ENCODE data around the gene DIMT1. TPM values are rescaled to one million over a fixed set of nuclear protein-coding genes. Genes with fewer than 3 reads are reported as not detected.
A peak's percentile ranks its signal among the peaks of the same experiment; 100 is the strongest.

Gene DIMT1
- 10 to 100 TPM in 11 of 12 donors, not detected in 1; 20.7 to 35.3 (median 28.6) TPM for polyA plus RNA-seq (ENCODE audit: insufficient read length in 12 of 12)
- long read RNA-seq, donor 1, transcript DIMT1-201 (12 exons, 2,859 nt) = major isoform, 8 of 22 reads
- long read RNA-seq, donor 1, partial matches to known transcripts = 12 of 22 reads
- long read RNA-seq, donor 1, other reads (novel, unspliced or antisense) = 0 of 22 reads
- long read RNA-seq, donor 2, transcript DIMT1-201 (12 exons, 2,859 nt) = major isoform, 15 of 15 reads
- long read RNA-seq, donor 2, partial matches to known transcripts = 0 of 15 reads
- long read RNA-seq, donor 2, other reads (novel, unspliced or antisense) = 0 of 15 reads
- long read RNA-seq, donor 3, partial matches to known transcripts = 0 of 1 reads
- long read RNA-seq, donor 3, other reads (novel, unspliced or antisense) = 0 of 1 reads
- long read RNA-seq, donor 4, partial matches to known transcripts = 0 of 4 reads
- long read RNA-seq, donor 4, other reads (novel, unspliced or antisense) = 0 of 4 reads
- long read RNA-seq, donor 5, transcript DIMT1-201 (12 exons, 2,859 nt) = major isoform, 9 of 9 reads
- long read RNA-seq, donor 5, partial matches to known transcripts = 0 of 9 reads
- long read RNA-seq, donor 5, other reads (novel, unspliced or antisense) = 0 of 9 reads
- long read RNA-seq, donor 6, partial matches to known transcripts = 0 of 2 reads
- long read RNA-seq, donor 6, other reads (novel, unspliced or antisense) = 0 of 2 reads
- long read RNA-seq, donor 7, partial matches to known transcripts = 0 of 5 reads
- long read RNA-seq, donor 7, other reads (novel, unspliced or antisense) = 0 of 5 reads
- long read RNA-seq, donor 8, transcript DIMT1-201 (12 exons, 2,859 nt) = major isoform, 9 of 11 reads
- long read RNA-seq, donor 8, partial matches to known transcripts = 0 of 11 reads
- long read RNA-seq, donor 8, other reads (novel, unspliced or antisense) = 0 of 11 reads
- long read RNA-seq, donor 9, partial matches to known transcripts = 0 of 4 reads
- long read RNA-seq, donor 9, other reads (novel, unspliced or antisense) = 0 of 4 reads
- long read RNA-seq, donor 10, transcript DIMT1-201 (12 exons, 2,859 nt) = major isoform, 7 of 8 reads
- long read RNA-seq, donor 10, partial matches to known transcripts = 0 of 8 reads
- long read RNA-seq, donor 10, other reads (novel, unspliced or antisense) = 0 of 8 reads
- long read RNA-seq, donor 11, transcript DIMT1-201 (12 exons, 2,859 nt) = major isoform, 7 of 8 reads
- long read RNA-seq, donor 11, partial matches to known transcripts = 0 of 8 reads
- long read RNA-seq, donor 11, other reads (novel, unspliced or antisense) = 0 of 8 reads

DNA sequence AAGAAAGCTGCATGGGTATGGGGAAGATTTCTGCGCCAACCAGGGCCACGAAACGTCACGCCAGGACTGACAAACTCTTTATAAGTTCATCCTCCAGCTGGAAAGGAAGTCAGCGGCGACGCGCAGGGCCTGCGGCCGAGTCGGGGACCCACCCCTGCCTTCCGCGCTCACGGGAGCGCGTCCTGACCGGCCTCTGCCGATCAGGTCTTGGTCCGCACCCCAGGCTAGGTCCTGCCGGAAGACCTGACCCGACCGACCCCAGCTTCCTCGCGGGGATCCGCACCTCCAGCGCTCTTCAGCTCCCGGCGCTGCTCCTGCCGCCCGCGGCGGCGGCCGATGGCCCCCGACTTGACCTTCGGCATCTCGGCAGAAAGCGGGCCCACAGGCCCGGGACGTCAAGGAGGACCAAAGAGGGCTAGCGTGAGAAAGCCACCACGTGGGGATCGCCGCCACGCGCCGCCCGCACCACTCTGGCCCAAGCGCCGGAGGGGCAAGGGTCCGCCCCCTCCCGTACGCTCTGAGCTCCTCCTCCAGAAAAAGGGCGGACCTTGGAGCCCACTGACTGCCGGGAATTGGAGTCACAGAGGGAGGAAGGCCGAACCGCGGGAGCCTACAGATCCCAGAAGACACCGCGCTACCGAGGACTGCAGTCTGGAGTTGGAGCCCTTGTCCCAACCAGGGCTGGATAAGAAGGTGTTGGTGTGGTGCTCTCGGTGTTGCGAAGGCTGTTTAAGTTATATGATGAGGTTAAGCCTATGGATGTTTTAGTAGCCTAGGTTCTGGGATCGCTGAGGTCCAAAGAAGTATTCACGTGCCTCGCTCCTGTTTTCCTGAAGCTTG lies at the start of gene DIMT1:
TSS of gene DIMT1 (minus strand) at position 495 of the 840 bp plus-strand sequence. CDS start at position 362, 133 bp downstream.
- peak; percentile 97 for DNase-seq

DNA sequence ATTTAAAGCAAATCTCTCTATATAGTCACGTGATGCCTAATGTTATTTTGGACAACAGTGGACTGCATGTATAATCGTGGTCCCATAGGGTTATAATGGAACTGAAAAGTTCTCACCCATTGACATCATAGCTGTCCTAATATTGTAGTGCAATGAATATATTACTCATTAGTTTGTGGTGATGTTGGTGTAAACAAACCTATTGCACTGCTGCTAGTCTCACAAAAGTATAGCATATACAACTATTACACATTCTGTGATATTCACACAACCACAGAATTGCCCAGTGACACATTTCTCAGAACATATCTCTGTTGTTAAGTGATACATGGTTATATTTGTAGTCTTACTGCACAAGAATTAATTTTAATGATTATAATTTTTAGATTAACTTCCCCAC lies 46.6 kb upstream of the DIMT1 start:
- DNase-seq = no peak

GRCh38 chr5:62448528-62448927 lies 44.8 kb upstream of the DIMT1 start:
- DNase-seq = no peak

GRCh38 chr5:62432621-62433064 lies 28.9 kb upstream of the DIMT1 start:
- DNase-seq = no peak

DNA sequence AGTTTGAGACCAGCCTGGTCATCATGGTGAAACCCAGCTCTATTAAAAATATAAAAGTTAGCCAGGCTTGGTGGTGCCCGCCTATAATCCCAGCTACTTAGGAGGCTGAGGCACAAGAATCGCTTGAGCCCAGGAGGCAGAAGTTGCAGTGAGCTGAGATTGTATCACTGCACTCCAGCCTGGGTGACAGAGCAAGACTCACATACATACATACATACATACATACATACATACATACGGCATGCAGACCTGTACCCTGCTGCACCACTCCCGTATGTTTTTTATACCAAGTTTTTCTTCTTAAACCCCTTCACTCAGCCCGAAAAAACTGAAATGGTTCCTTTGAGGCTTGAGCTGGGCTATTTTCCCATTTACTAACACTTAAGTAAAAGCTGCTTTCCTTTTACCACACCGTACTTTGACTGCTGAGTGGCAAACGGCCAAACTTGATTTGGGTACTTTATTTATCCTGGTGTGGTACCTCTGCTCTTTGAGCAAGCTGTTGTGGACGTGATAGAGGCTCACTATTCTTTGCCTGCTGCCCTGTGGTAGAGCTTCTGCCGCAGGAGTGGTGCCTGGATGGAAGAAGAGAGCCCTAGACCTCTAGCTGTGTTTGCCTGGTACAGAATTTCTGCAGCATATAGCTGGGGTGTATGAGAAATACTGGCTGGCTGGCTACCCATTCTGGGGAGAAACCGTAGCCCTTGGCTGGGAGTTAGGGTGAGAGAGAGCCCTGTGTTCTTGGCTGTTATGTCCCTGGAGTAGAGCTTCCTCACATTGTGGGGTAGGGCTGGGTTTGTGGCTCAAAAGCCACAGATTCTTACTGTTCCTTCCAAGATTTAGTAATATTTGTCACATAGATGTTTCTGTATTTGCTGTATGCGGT lies 28.3 kb upstream of the DIMT1 start:
- DNase-seq = no peak

DNA sequence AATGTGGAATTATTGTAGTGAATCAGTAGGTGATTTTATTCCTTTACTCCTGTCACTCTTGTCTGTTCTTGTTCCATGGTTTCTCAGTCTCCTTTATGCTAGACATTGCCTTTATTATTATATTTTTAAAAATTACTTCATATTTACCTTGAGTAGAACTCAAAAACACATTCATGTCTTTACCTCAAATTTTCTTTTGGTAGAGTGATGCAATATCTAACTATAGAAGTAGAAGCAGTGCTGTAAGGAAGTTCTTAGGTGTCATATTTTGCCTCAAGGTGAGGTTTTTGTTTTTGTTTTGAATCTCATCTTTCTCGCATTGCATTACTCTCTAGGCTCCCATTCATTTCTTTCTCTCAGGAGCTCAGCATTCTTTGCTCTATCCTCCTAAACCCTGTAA lies 21.1 kb upstream of the DIMT1 start:
- DNase-seq = no peak

DNA sequence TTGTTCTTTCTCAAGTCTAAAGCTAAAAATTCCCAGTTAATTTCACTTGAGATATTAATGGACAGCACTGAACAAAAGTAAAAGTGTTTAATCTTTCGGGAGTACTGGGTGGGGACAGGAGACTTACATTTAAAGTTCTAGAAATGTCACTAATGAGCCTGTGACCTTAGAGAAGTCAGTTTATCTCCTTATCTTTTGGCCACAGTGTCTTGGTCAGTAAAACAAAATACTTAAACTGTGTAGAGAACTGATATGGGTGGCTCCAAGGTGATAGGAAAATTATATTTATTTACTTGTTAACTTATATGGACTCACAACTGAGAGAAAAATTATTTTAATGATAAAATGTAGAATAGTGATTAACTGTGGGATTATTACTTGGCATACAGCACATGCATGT lies 17.7 kb upstream of the DIMT1 start:
- DNase-seq = no peak

GRCh38 chr5:62419609-62420008 lies 15.9 kb upstream of the DIMT1 start:
- DNase-seq = no peak

- DNase-seq = no peak
Observed at GRCh38 chr5:62418462-62419076, 14.9 kb upstream of the DIMT1 start.

DNA sequence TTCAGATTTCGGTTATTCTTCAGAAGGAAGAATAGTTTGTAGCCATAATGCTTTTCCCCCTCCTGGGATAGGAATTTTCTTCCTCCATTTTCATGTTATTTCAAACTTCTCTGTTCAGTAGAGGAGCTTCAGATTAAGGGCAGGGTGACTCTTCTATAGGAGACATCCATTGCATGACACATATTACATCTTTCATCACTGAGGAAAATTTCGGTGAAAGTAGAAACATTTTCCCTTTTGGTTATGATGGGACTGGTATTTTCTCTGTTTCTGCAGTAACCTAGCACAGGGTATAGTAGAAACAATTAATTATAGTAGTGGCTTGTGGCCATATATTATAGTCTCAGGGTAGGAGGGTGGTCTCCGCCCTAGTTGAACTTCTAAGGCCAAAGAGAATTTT lies 10.0 kb upstream of the DIMT1 start:
- no peak for DNase-seq

- peak; percentile 99 for DNase-seq
Observed at GRCh38 chr5:62412549-62413329, 9.0 kb upstream of the DIMT1 start, which contains the start of gene IPO11. Gene IPO11 (plus strand): TSS chr5:62412763. CDS start chr5:62437280, 24,517 bp downstream.

DNA sequence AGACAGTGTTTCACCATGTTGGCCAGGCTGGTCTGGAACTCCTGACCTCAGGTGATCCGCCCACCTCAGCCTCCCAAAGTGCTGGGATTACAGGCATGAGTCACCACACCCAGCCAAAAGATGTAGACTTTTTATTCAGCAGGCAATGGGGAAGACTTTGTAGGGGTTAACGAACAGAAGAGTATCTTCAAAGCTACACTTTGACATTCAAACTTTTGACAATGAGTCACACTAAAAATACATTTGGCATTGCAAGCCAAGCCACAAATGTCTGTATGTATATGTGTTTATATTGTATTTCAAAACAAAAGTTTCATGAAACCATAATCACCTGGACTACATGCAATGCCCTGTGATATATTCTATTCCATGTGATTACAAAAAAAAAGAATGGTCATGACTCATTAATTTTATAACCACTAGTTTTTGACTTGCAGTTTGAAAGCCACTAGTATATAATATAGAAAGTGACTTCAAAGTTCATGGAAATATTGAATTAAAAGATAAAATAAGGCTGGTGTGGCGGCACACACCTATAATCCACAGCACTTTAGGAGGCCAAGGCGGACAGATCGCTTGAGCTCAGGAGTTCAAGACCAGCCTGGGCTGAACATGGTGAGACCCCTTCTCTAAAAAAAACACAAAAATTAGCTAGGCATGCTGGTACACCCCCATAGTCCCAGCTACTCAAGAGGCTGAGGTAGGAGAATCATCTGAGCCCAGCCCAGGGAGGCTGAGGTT lies 8.3 kb downstream of the DIMT1 start:
- DNase-seq = no peak

DNA sequence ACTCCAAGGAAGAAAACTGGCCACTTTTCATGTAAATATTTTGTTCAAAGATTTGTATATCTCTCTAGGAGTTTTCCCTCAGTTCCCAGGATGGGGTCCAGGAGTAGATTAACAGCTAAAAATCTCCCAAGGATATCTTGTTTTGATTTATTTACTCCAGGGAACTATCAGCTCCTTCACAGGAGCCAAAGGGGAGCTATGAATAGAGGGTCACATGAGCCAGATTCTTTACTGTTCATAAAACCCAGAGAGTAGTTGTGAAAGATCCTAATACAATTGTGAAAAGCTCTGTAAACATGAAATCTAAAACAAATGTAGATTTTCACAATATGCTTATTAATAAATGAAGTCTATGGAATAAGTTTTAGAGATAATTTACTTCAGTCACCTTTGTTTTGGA lies 16.9 kb downstream of the DIMT1 start:
- no peak for DNase-seq

GRCh38 chr5:62385816-62386400 lies 17.8 kb downstream of the DIMT1 start:
- no peak for DNase-seq

DNA sequence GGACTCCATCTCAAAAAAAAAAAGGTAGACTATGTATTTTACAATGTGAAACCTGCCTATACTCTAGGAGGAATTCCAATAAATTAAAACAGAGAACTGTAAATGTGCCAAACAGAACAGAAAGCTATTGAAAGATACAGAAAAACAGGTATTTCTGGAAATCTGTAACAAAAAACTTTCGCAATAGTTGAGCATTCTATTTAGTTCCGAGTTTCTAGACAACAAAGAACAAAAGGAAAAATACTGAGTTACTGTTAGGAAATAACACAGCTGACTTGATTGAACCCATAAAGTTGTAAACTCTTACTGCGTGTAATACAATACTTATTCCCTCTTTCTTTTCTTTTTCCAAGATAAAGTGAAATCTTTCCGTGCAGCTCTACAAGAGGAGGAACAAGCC lies 18.6 kb downstream of the DIMT1 start:
- no peak for DNase-seq

DNA sequence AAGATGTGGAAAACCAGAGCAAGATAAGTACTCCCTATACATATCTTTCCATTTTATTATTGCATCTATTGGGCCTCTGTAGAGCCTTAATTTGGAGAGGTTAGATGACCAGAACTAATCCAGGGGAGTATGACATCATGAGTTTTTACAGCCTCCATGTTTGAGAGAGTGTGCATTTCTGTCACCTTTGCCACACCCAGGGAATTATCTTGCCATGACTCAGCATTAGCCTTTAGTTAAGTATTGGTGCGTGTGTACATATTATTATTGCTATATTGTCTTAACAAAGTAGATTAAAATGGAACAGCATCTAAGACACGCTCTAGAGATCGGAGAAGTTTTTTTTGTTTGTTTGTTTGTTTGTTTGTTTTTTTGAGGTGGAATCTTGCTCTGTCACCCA lies 27.6 kb downstream of the DIMT1 start:
- DNase-seq = no peak

GRCh38 chr5:62375627-62376026 lies 28.1 kb downstream of the DIMT1 start:
- DNase-seq = no peak
